ENCODE results near the gene N4BP2. TPM values are rescaled to one million over a fixed set of nuclear protein-coding genes. Genes with fewer than 3 reads are reported as not detected.
A peak's percentile ranks its signal among the peaks of the same experiment; 100 is the strongest.
"Not testable (repeated sequence)": the region's sequence is repeated elsewhere in the genome, so short reads cannot be mapped to it uniquely, and the experiment has no call there.

N4BP2 gene
- total RNA-seq, 1 experiment from 2014 or later, result 7.8 TPM

GRCh38 chr4:40024049-40024448 is 32.6 kb upstream of the N4BP2 start:
- H3K27me3 ChIP-seq (ENCODE audit: insufficient read depth, low read depth); POLR2A ChIA-PET (ENCODE audit: unreplicated experiment); H3K4me3 ChIP-seq; H3K9me3 ChIP-seq (ENCODE audit: insufficient read depth, low read depth); H2AFZ ChIP-seq; intact Hi-C loops (cut with micrococcal nuclease; ENCODE audit: unreplicated experiment); H3K27ac ChIP-seq; H4K20me1 ChIP-seq (ENCODE audit: insufficient read depth); H3K79me2 ChIP-seq (ENCODE audit: low read depth); H3K4me1 ChIP-seq (replicated peaks; ENCODE audit: insufficient read depth); H3K4me2 ChIP-seq; H3K9me2 ChIP-seq (ENCODE audit: insufficient read depth); H3F3A ChIP-seq (ENCODE audit: insufficient read depth, low read depth); BruUV-seq (replicated peaks); H3K36me3 ChIP-seq (ENCODE audit: low read depth); DNase-seq; CTCF ChIA-PET: not testable (repeated sequence)

DNA sequence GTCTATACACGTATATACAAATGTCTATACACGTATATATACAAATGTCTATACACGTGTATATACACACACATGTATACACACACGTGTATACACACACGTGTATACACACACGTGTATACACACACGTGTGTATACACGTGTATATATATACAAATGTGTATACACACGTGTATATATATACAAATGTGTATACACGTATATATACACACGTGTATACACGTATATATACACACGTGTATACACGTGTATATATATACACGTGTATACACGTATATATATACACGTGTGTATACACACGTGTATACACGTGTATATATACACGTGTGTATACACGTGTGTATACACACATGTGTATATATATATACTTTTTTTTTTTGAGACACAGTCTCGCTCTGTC is 23.9 kb upstream of the N4BP2 start:
- H3K9me2 ChIP-seq (ENCODE audit: insufficient read depth), result no peaks in the 10 kb centered on the region
- no peaks in the 10 kb centered on the region for H3K4me1 ChIP-seq (replicated peaks; ENCODE audit: insufficient read depth)
- H3K9me3 ChIP-seq (ENCODE audit: insufficient read depth, low read depth), result no peaks in the 10 kb centered on the region
- TF ChIP-seq CTCF (conservative IDR thresholded peaks at IDR 0.05) (no peak), EZH2 (IDR thresholded peaks at IDR 0.05; ENCODE audit: low read depth) (no peak)
- no TSS peak for BruUV-seq (replicated peaks)
- H3K79me2 ChIP-seq (ENCODE audit: low read depth), result no peaks in the 10 kb centered on the region
- H3K27me3 ChIP-seq (ENCODE audit: insufficient read depth, low read depth), result no peaks in the 10 kb centered on the region
- H3F3A ChIP-seq (ENCODE audit: insufficient read depth, low read depth), result no peaks in the 10 kb centered on the region
- intact Hi-C loops (cut with micrococcal nuclease; ENCODE audit: unreplicated experiment), result no loop called here
- H3K27ac ChIP-seq, result no peak overlapping the region
- H3K4me2 ChIP-seq, result no peak overlapping the region
- ChIA-PET POLR2A (ENCODE audit: unreplicated experiment) (no interaction called here), CTCF (no interaction called here)
- no peaks in the 10 kb centered on the region for H3K36me3 ChIP-seq (ENCODE audit: low read depth)
- DNase-seq, result no peak
- H4K20me1 ChIP-seq (ENCODE audit: insufficient read depth), result no peaks in the 10 kb centered on the region
- H3K4me3 ChIP-seq, result no peak overlapping the region
- H2AFZ ChIP-seq, result no peak overlapping the region

GRCh38 chr4:40033613-40034012 is 23.0 kb upstream of the N4BP2 start:
- H2AFZ ChIP-seq, result no peak overlapping the region
- POLR2A ChIA-PET (ENCODE audit: unreplicated experiment), result interaction anchor here (0.6 kb wide), 1 partner anchor 19 kb away, joined by 4 read pairs; no protein-coding TSS in a partner anchor
- H3K4me2 ChIP-seq, result no peak overlapping the region
- no peaks in the 10 kb centered on the region for H3K9me2 ChIP-seq (ENCODE audit: insufficient read depth)
- DNase-seq, result no peak
- intact Hi-C loops (cut with micrococcal nuclease; ENCODE audit: unreplicated experiment), result no loop called here
- peaks cover 2% of the 10 kb centered on the region; the same call in 1 of the 2 replicates for H3F3A ChIP-seq (ENCODE audit: insufficient read depth, low read depth)
- no TSS peak for BruUV-seq (replicated peaks)
- no peaks in the 10 kb centered on the region for H3K79me2 ChIP-seq (ENCODE audit: low read depth)
- no peaks in the 10 kb centered on the region for H3K27me3 ChIP-seq (ENCODE audit: insufficient read depth, low read depth)
- no peaks in the 10 kb centered on the region; the same call in 1 of the 2 replicates for H3K4me1 ChIP-seq (replicated peaks; ENCODE audit: insufficient read depth)
- H3K4me3 ChIP-seq, result no peak overlapping the region
- no peak overlapping the region for H3K27ac ChIP-seq
- CTCF ChIA-PET, result no interaction called here
- no peak for TF ChIP-seq EZH2 (IDR thresholded peaks at IDR 0.05; ENCODE audit: low read depth)
- TF ChIP-seq CTCF (conservative IDR thresholded peaks at IDR 0.05), result no peak
- no peaks in the 10 kb centered on the region for H4K20me1 ChIP-seq (ENCODE audit: insufficient read depth)
- no peaks in the 10 kb centered on the region for H3K9me3 ChIP-seq (ENCODE audit: insufficient read depth, low read depth)
- no peaks in the 10 kb centered on the region for H3K36me3 ChIP-seq (ENCODE audit: low read depth)

GRCh38 chr4:40038977-40039376 is 17.7 kb upstream of the N4BP2 start:
- Histone ChIP-seq H3K4me2 (peak overlapping the region; percentile 13; the same call in 1 of the 2 replicates), H3K27ac (peak overlapping the region; percentile 52), H2AFZ (no peak overlapping the region), H3K27me3 (ENCODE audit: insufficient read depth, low read depth) (no peaks in the 10 kb centered on the region), H3K9me3 (ENCODE audit: insufficient read depth, low read depth) (no peaks in the 10 kb centered on the region), H3K9me2 (ENCODE audit: insufficient read depth) (no peaks in the 10 kb centered on the region), H3K79me2 (ENCODE audit: low read depth) (no peaks in the 10 kb centered on the region), H3F3A (ENCODE audit: insufficient read depth, low read depth) (peaks cover 13% of the 10 kb centered on the region; the same call in 1 of the 2 replicates), H3K36me3 (ENCODE audit: low read depth) (no peaks in the 10 kb centered on the region), H3K4me1 (replicated peaks; ENCODE audit: insufficient read depth) (peaks cover 5% of the 10 kb centered on the region), H3K4me3 (no peak overlapping the region), H4K20me1 (ENCODE audit: insufficient read depth) (no peaks in the 10 kb centered on the region)
- ChIA-PET POLR2A (ENCODE audit: unreplicated experiment) (no interaction called here), CTCF (no interaction called here)
- intact Hi-C loops (cut with micrococcal nuclease; ENCODE audit: unreplicated experiment), result no loop called here
- DNase-seq, result peak in 1 of 2 experiments; percentile 85
- no TSS peak for BruUV-seq (replicated peaks)
- TF ChIP-seq CTCF (conservative IDR thresholded peaks at IDR 0.05) (no peak), EZH2 (IDR thresholded peaks at IDR 0.05; ENCODE audit: low read depth) (no peak)
